ENCODE data around the gene TREML2. TPM values are rescaled to one million over a fixed set of nuclear protein-coding genes. Genes with fewer than 3 reads are reported as not detected.

TREML2 gene
- total RNA-seq, 2 donors from 2014 or later = 0.17 TPM; not detected in 1

DNA sequence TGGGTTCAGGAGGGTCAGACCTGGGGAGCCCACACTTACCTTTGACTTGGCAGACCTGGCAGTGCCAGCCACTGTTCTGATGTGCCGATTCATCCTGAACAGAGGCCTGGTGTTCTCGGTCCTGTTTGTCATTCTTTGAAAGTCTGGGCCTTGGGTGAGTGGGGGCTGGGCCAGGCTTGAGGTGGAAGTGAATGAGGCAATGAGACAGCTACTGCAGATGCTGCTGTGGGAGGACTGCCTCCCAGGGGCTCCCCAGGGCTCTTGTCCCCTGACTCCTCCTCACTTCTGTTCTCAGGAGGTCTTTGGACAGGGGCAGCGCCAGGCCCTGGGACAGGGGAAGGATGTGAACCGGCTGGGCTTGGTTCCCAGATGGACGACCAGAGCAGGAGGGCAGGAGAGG, 21.6 kb upstream of the TREML2 start:
- 75% methylated on average over 3 of the region's 5 CpGs for WGBS

GRCh38 chr6:41222045-41222444, 21.1 kb upstream of the TREML2 start:
- DNase-seq (ENCODE audit: low spot score) = no peak
- no peaks in the 10 kb centered on the region for H3K4me1 ChIP-seq (replicated peaks)
- no peak overlapping the region for H3K4me3 ChIP-seq
- H3K36me3 ChIP-seq = no peaks in the 10 kb centered on the region
- 59% methylated on average over 4 of the region's 4 CpGs for WGBS
- no peak overlapping the region for H3K27ac ChIP-seq
- intact Hi-C loops (cut with DNase I) = no loop called here
- no peaks in the 10 kb centered on the region for H3K9me3 ChIP-seq
- TF ChIP-seq POLR2A (IDR thresholded peaks at IDR 0.05) (no peak), POLR2AphosphoS5 (IDR thresholded peaks at IDR 0.05) (no peak), CTCF (IDR thresholded peaks at IDR 0.05) (no peak)
- no peaks in the 10 kb centered on the region for H3K27me3 ChIP-seq (replicated peaks; ENCODE audit: insufficient read depth)

More for the DNA sequence above, 21.6 kb upstream of the TREML2 start:
- TF ChIP-seq CTCF (IDR thresholded peaks at IDR 0.05) (no peak), POLR2AphosphoS5 (IDR thresholded peaks at IDR 0.05) (no peak), POLR2A (IDR thresholded peaks at IDR 0.05) (no peak)
- no peaks in the 10 kb centered on the region for H3K36me3 ChIP-seq
- no peak overlapping the region for H3K27ac ChIP-seq
- H3K27me3 ChIP-seq (replicated peaks; ENCODE audit: insufficient read depth) = no peaks in the 10 kb centered on the region
- no peak overlapping the region for H3K4me3 ChIP-seq
- H3K9me3 ChIP-seq = no peaks in the 10 kb centered on the region
- no peaks in the 10 kb centered on the region for H3K4me1 ChIP-seq (replicated peaks)
- no peak for DNase-seq (ENCODE audit: low spot score)
- intact Hi-C loops (cut with DNase I) = no loop called here

DNA sequence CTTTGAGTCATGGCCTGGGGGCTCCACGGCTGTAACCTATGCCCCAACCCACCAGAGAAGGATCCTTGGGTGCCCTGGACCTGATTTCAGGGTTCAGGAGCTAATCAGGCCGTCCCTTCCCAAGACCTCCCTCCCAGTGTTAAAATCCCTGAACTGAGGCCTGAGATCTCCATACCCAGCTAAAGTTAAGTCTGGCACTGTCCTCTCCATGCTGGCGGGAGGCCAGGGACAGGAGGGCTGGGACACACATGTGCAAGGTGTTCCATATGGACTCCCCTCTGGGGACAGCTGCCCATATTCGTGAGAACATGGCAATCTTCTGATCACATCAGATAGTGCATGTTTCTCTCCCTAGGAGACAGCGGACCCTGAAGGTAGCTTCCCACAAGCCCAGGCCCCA, 15.7 kb upstream of the TREML2 start:
- no peak for DNase-seq (ENCODE audit: low spot score)
- 85% methylated on average over 5 of the region's 5 CpGs for WGBS
- intact Hi-C loops (cut with DNase I) = no loop called here
- no peaks in the 10 kb centered on the region for H3K9me3 ChIP-seq
- TF ChIP-seq POLR2A (IDR thresholded peaks at IDR 0.05) (no peak), POLR2AphosphoS5 (IDR thresholded peaks at IDR 0.05) (no peak), CTCF (IDR thresholded peaks at IDR 0.05) (no peak)
- no peak overlapping the region for H3K4me3 ChIP-seq
- H3K27ac ChIP-seq = no peak overlapping the region
- H3K36me3 ChIP-seq = no peaks in the 10 kb centered on the region
- H3K27me3 ChIP-seq (replicated peaks; ENCODE audit: insufficient read depth) = no peaks in the 10 kb centered on the region
- no peaks in the 10 kb centered on the region for H3K4me1 ChIP-seq (replicated peaks)

DNA sequence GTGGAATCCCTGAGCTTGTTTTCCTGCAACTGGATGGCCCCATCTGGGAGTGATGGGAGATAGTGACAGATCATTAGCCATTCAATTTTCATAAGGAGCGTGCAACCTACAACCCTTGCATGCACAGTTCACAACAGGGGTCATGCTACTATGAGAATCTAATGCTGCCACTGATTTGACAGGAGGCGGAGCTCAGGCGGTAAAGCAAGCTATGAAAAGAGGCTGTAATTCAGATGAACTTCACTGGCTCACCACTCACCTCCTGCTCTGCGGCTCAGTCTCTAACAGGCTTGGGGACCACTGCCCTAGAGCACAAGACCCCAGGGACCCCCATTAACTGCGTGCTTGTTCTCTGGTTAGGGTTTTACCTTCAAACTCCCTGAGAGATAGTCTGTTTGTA, 14.8 kb upstream of the TREML2 start:
- TF ChIP-seq POLR2AphosphoS5 (IDR thresholded peaks at IDR 0.05) (no peak), CTCF (IDR thresholded peaks at IDR 0.05) (no peak), POLR2A (IDR thresholded peaks at IDR 0.05) (no peak)
- no peak for DNase-seq (ENCODE audit: low spot score)
- intact Hi-C loops (cut with DNase I) = no loop called here
- H3K27me3 ChIP-seq (replicated peaks; ENCODE audit: insufficient read depth) = no peaks in the 10 kb centered on the region
- H3K4me3 ChIP-seq = no peak overlapping the region
- H3K27ac ChIP-seq = no peak overlapping the region
- no peaks in the 10 kb centered on the region for H3K36me3 ChIP-seq
- 70% methylated on average over 5 of the region's 5 CpGs for WGBS
- H3K4me1 ChIP-seq (replicated peaks) = no peaks in the 10 kb centered on the region
- H3K9me3 ChIP-seq = no peaks in the 10 kb centered on the region

DNA sequence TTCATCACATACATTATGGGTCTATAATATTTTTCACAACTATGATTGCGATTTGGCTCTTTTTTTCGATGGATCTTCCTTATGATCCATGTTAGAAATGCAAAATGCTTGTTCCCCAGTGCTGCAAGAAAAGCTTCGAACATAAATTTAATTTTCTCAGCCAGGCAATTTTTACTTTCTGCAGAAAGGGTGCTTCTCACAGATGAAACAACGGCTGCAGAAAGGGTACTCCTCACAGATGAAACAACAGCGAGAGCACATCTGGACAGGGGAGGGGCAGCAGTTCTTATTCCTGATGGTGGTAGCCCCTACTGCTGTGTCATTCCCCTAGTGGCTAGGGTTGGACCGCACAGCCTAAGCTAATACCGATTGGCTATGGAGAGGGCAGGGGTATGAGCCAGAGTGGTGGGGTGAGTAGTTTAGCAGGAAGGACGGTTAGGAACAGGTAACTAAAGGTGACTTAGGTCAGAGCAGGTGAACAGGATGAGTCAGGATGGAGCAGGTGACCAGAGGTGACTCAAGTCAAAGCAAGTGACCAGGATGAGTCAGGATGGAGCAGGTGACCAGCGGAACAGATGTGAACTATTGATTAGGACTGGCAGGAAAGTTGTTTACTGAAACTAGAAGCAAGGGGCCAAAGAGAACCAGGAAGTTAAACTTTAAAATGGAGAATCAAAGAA, 13.8 kb upstream of the TREML2 start:
- 86% methylated on average over 9 of the region's 9 CpGs for WGBS
- H3K4me3 ChIP-seq = no peak overlapping the region
- no peaks in the 10 kb centered on the region for H3K4me1 ChIP-seq (replicated peaks)
- H3K9me3 ChIP-seq = no peaks in the 10 kb centered on the region
- H3K27ac ChIP-seq = no peak overlapping the region
- H3K36me3 ChIP-seq = no peaks in the 10 kb centered on the region
- H3K27me3 ChIP-seq (replicated peaks; ENCODE audit: insufficient read depth) = no peaks in the 10 kb centered on the region
- no peak for DNase-seq (ENCODE audit: low spot score)
- no peak for TF ChIP-seq POLR2A (IDR thresholded peaks at IDR 0.05)
- TF ChIP-seq POLR2AphosphoS5 (IDR thresholded peaks at IDR 0.05) = no peak
- no peak for TF ChIP-seq CTCF (IDR thresholded peaks at IDR 0.05)
- intact Hi-C loops (cut with DNase I) = no loop called here
